Suprapubic skin (tissue), 4 donors: ENCODE data around the gene NKX2-1.

ENCODE experiments used
- CTCF ChIP-seq, 2 donors: fragments of 200-600 bp in 1 of 2; fragments of 450-650 bp in 1 of 2; sonication (generic) in 1 of 2; IDR thresholded peaks; one replicate each; pipeline ENCODE4 v1.5.1; 2016 to 2019; ENCODE audit warnings: antibody characterized with exemption in 2 of 2, mild to moderate bottlenecking in 1 of 2, moderate library complexity in 1 of 2
- POLR2A ChIP-seq, 2 donors: fragments of 450-650 bp; IDR thresholded peaks; one replicate each; pipeline ENCODE4 v1.6.1; 2017; ENCODE audit warnings: antibody characterized with exemption in 2 of 2, mild to moderate bottlenecking in 2 of 2, moderate library complexity in 2 of 2
- POLR2AphosphoS5 ChIP-seq, 3 donors: sonication (generic); formaldehyde crosslinking; IDR thresholded peaks; one replicate each; pipeline ENCODE4 v1.6.1; 2017; ENCODE audit warnings: antibody characterized with exemption in 3 of 3

DNA sequence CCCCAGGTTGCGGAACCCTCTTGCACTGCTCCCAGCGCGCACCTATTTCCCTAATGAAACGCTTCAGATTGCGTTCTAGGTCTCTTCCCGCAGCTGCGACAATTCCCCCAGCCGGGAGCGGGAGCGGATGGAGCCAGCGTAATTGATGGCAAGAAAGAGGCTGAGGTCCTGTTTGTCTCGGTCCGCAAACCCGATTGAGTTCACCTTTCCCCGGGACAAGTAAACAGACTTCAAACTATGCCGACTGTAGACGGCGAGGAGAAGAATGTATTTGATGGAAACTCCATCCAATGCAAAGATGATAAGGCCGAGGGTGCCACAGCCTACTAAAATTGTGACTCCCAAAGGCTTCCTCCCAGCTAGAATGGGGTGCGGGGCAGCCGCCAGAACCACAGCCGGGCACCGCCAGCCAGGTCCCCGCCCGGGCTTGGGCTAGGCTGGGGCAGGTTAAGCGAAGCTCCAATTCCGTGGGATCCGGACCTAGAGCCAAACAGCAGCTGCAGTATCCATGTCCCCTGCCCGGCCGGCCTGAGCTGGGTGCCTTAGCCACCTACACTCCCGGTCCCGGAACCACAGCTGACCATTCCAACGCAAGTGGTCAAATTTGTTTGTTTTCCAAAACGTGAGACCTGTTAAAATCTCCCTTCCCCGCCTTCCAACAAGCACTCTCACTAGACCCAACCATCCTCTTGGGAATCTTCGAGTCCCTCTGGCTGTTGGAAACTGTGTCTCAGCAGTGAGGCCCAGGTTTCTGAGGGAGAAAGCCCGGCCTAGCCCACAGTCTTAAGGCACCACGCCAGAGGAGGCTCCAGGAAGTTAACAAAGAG lies 5.5 kb downstream of the NKX2-1 start:
- TF ChIP-seq POLR2A (IDR thresholded peaks at IDR 0.05) = no peak
- TF ChIP-seq CTCF (IDR thresholded peaks at IDR 0.05) = no peak
- no peak for TF ChIP-seq POLR2AphosphoS5 (IDR thresholded peaks at IDR 0.05)
